Mammary epithelial cell (primary cell): ENCODE data around the gene IST1.

ENCODE experiments used
- CTCF ChIP-seq, 2 donors: IDR thresholded peaks in 1 of 2; conservative IDR thresholded peaks in 1 of 2; 2 replicates each; pipeline ENCODE4 v1.5.1; 2011 to 2012; ENCODE audit warnings: inconsistent platforms in 2 of 2, low read length in 2 of 2, mild to moderate bottlenecking in 2 of 2, control low read depth in 1 of 2, low read depth in 1 of 2; ENCODE audit not compliant: insufficient read depth in 1 of 2; ENCODE audit errors: extremely low read depth in 1 of 2
- EZH2 ChIP-seq: IDR thresholded peaks from 2 replicates; pipeline ENCODE4 v1.6.1; 2012; ENCODE audit warnings: low read length, inconsistent platforms, borderline replicate concordance

- TF ChIP-seq CTCF (conservative IDR thresholded peaks at IDR 0.05 in 1 of 2, IDR thresholded peaks at IDR 0.05 in 1 of 2; ENCODE audit: extremely low read depth in 1 of 2, insufficient read depth in 1 of 2, low read depth in 1 of 2, low read length in 2 of 2) = no peak
- TF ChIP-seq EZH2 = no peak
Observed at GRCh38 chr16:71885261-71885650, 10.1 kb upstream of the IST1 start.
